Mucosa of rectum (tissue), 2 donors: ENCODE data around the gene HPSE2.
"Not testable (repeated sequence)": the region's sequence is repeated elsewhere in the genome, so short reads cannot be mapped to it uniquely, and the experiment has no call there.

Experiments used
- H3K27ac ChIP-seq, 2 donors: one replicate each; pipeline ENCODE4 v1.7.0; 2013; ENCODE audit warnings: inconsistent platforms in 2 of 2, low read depth in 2 of 2, low read length in 2 of 2
- H3K27me3 ChIP-seq, 2 donors: one replicate each; pipeline ENCODE4 v1.7.0; 2013; ENCODE audit warnings: low read length in 2 of 2; ENCODE audit not compliant: control insufficient read depth in 2 of 2, insufficient read depth in 2 of 2
- H3K36me3 ChIP-seq, 2 donors: one replicate each; pipeline ENCODE4 v1.7.0; 2013; ENCODE audit warnings: low read length in 2 of 2; ENCODE audit not compliant: control insufficient read depth in 2 of 2, insufficient read depth in 2 of 2
- H3K4me1 ChIP-seq, 2 donors: one replicate each; pipeline ENCODE4 v1.7.0; 2013; ENCODE audit warnings: low read length in 2 of 2, mild to moderate bottlenecking in 1 of 2; ENCODE audit not compliant: control insufficient read depth in 2 of 2, insufficient read depth in 2 of 2
- H3K4me3 ChIP-seq, 2 donors: one replicate each; pipeline ENCODE4 v1.7.0; 2013; ENCODE audit warnings: low read length in 2 of 2
- H3K9ac ChIP-seq, 2 donors: one replicate each; pipeline ENCODE4 v1.7.0; 2013; ENCODE audit warnings: low read length in 2 of 2, low read depth in 1 of 2, mild to moderate bottlenecking in 1 of 2
- H3K9me3 ChIP-seq, 2 donors: one replicate each; pipeline ENCODE4 v1.7.0; 2013; ENCODE audit warnings: low read length in 2 of 2; ENCODE audit not compliant: control insufficient read depth in 2 of 2
- donor health status: healthy.
- donor health status: Normal muscosa, but diverticular disease.

HPSE2 gene

DNA sequence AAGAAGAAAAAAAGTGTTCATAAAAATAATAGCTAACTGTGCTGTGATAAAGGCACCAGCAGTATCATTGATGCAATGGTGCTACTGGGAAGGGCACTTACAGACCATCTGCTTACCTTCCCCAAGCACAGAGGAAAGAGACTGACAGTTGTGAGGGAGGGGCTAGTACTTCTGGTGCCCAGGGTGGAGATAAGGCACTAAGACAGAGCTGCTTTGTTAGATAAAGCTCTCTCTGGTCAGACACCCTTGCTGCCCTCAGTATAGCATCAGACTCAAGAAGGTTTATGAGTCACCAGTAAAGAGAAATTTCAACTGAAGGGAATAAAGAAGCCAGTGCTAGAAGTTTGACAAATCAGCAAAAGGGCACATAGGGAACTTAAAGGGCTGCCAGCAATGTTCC, 325.6 kb downstream of the HPSE2 start:
- Histone ChIP-seq H3K27me3 (no peaks in the 10 kb centered on the region), H3K4me1 (no peaks in the 10 kb centered on the region), H3K9me3 (no peaks in the 10 kb centered on the region), H3K9ac (no peak overlapping the region), H3K36me3 (no peaks in the 10 kb centered on the region), H3K4me3 (no peak overlapping the region), H3K27ac (no peak overlapping the region)

DNA sequence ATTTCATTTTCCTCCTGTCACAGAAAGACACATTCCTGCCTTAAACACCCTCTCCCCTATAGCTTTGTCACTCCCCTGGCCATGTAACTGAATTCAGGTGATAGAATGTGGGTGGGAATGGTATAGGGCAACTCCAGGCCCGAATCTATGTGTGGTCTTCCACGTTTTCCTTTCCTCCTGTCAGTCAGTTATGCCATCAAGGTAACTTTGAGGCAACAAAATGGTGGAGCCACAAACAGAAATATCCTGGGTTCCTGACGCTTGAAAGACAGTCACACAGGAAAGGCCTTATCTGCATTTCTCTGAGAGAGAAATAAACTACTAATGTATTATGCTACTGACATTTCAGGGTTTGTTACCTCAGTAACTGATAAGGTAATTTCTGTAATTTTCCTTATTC, 326.8 kb downstream of the HPSE2 start:
- H3K9me3 ChIP-seq, result no peaks in the 10 kb centered on the region
- H3K9ac ChIP-seq, result no peak overlapping the region
- no peak overlapping the region for H3K27ac ChIP-seq

DNA sequence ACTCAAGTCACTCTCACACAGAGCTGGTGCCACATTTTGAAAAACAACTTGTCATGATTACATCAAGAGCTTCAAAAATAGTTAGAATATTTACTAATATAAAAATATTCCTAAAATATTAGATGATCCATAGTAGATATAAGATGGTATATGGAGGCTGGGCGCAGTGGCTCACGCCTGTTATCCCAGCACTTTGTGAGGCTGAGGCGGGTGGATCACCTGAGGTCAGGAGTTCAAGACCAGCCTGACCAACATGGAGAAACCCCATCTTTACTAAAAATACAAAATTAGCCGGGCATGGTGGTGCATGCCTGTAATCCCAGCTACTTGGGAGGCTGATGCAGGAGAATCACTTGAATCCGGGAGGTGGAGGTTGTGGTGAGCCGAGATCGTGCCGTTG, 327.4 kb downstream of the HPSE2 start:
- not testable (repeated sequence) for H3K4me1 ChIP-seq, H3K9ac ChIP-seq, H3K27ac ChIP-seq, H3K36me3 ChIP-seq, H3K4me3 ChIP-seq, H3K9me3 ChIP-seq, H3K27me3 ChIP-seq

More for the DNA sequence above, 326.8 kb downstream of the HPSE2 start:
- Histone ChIP-seq H3K4me1 (no peaks in the 10 kb centered on the region), H3K36me3 (no peaks in the 10 kb centered on the region), H3K4me3 (no peak overlapping the region), H3K27me3 (no peaks in the 10 kb centered on the region)

DNA sequence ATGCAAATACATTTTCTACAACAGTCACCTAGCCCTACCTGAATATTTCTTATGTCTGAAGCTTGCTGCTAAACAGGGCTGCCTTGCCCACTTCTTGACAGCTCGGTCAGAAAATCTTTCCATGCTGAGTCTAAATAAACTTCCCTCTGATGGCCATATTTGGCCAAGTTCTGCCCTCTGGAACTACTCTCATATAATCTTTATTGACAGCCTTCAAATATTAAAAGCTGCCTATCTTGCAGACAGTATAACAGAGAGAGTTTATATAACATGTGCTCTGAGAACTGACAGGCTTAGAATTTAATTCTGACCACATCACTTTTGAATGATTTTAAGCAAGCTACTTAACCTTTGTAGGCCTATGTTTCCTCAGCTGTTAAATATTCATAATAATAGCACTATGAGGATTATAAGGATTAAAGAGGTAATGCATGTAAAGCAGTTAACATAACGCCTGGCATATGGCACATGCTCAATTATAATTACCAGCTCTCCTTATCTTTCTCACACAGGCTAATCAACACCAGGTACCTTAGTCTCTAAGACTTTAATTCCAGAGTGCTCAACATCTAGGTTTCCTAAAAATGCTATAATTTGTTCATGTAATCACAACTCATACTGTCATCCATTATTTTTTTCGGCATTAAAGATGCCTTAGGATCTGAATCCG, 334.1 kb downstream of the HPSE2 start:
- H3K27ac ChIP-seq, result no peak overlapping the region
- H3K4me1 ChIP-seq, result no peaks in the 10 kb centered on the region
- no peaks in the 10 kb centered on the region for H3K9me3 ChIP-seq
- H3K27me3 ChIP-seq, result no peaks in the 10 kb centered on the region
- H3K4me3 ChIP-seq, result no peak overlapping the region
- no peaks in the 10 kb centered on the region for H3K36me3 ChIP-seq
- H3K9ac ChIP-seq, result no peak overlapping the region

DNA sequence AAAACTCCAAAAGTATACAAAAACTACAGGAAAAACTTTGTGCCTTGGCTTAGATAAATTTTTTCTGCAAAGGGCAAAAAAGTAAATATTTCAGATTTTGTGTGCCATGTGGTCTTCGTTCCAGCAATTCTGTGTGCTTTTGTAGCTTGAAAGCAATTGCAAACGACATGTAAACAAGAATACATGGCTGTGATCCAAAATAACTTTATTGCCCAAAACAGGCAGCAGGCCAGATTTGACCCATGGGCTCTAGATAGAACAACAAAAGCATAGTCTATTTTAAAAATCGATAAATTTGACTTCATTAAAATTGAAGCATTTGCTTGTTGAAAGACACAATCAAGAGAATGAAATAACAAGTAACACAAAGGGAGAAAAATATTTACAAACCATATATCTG, 336.6 kb downstream of the HPSE2 start:
- no peaks in the 10 kb centered on the region for H3K36me3 ChIP-seq
- no peak overlapping the region for H3K4me3 ChIP-seq
- H3K27me3 ChIP-seq, result no peaks in the 10 kb centered on the region
- H3K9me3 ChIP-seq, result no peaks in the 10 kb centered on the region
- H3K4me1 ChIP-seq, result no peaks in the 10 kb centered on the region
- H3K9ac ChIP-seq, result no peak overlapping the region
- no peak overlapping the region for H3K27ac ChIP-seq

DNA sequence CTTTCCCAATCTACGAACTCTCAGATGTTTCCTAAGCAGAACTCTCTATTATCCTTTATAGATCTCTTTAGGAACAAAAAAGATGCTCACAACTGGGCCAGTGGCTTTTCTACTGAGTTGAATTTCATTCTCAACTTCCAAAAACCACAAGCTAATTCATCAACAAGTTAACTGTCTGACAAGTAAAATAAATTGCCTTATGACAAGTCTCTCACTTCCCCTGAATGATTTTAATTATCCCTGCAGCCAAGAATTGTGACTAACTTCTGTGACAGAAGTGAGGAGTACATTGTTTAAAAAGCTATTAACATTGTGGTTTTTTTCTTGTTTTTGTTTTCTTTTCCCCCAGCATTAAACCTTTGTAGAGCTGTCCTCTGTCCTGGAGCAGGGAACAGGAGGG, 343.1 kb downstream of the HPSE2 start:
- Histone ChIP-seq H3K4me3 (no peak overlapping the region), H3K36me3 (no peaks in the 10 kb centered on the region), H3K9me3 (no peaks in the 10 kb centered on the region), H3K9ac (no peak overlapping the region), H3K4me1 (no peaks in the 10 kb centered on the region), H3K27me3 (no peaks in the 10 kb centered on the region), H3K27ac (no peak overlapping the region)

DNA sequence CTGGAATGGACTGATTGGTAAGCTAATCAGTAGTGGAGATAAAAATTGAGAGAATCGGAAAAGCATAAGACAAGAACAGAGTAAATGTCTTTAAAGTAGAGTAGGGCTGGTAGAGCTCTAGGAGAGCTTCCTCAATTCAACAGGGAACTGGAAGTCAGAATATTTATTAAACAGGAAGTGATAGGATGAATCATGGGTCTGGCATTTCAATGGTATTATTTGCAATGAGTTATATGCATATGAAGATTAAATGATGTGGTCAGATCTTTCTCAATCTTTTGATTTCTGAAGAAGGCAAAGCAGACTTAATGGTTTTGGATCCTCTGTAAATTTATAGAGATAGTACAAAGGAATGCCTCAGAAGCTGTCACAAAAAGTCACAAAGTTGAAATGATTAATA, 349.0 kb downstream of the HPSE2 start:
- Histone ChIP-seq H3K4me1 (no peaks in the 10 kb centered on the region), H3K27me3 (no peaks in the 10 kb centered on the region), H3K36me3 (no peaks in the 10 kb centered on the region), H3K4me3 (no peak overlapping the region), H3K9ac (no peak overlapping the region), H3K27ac (no peak overlapping the region), H3K9me3 (no peaks in the 10 kb centered on the region)

DNA sequence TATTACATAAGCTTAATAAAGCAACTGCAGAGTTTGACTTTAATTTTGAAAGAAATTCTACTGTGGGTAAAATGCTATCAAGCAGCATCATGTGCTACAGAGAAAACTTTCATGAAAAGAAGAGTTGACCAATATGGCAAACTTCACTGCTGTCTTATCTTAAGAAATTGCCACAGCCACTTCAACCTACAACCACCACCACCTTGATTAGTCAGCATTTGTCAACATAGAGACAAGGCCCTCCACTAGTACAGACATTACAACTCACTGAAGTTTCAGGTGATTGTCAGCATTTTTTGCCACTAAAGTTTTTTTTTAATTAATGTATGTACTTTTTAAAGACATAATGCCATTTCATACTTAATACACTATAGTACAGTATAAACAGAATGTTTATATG, 350.3 kb downstream of the HPSE2 start:
- Histone ChIP-seq H3K4me3 (no peak overlapping the region), H3K4me1 (no peaks in the 10 kb centered on the region), H3K9ac (no peak overlapping the region), H3K27me3 (no peaks in the 10 kb centered on the region), H3K9me3 (no peaks in the 10 kb centered on the region), H3K36me3 (no peaks in the 10 kb centered on the region), H3K27ac (no peak overlapping the region)

DNA sequence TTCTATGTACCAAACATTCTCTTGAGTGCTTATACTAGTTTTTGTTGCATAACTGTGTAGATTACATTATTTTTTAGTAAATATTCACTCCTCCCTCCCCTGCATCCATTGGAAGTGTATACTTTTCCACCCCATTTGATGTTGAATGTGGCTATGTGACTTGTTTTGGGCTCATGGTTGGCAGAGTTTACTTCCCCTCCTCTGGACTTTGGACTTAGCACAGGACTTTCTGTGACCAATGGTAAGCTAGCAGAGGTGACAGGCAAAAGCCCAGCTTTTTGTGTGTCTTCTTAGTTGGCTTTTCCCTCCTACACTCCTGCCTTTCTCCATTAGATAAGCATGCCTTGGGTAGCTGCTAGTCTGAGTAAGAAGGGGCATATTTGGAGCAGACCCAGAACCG, 353.9 kb downstream of the HPSE2 start:
- H3K4me1 ChIP-seq, result no peaks in the 10 kb centered on the region
- no peak overlapping the region for H3K27ac ChIP-seq
- no peaks in the 10 kb centered on the region for H3K36me3 ChIP-seq
- no peak overlapping the region for H3K4me3 ChIP-seq
- H3K9ac ChIP-seq, result no peak overlapping the region
- H3K9me3 ChIP-seq, result no peaks in the 10 kb centered on the region
- H3K27me3 ChIP-seq, result no peaks in the 10 kb centered on the region

DNA sequence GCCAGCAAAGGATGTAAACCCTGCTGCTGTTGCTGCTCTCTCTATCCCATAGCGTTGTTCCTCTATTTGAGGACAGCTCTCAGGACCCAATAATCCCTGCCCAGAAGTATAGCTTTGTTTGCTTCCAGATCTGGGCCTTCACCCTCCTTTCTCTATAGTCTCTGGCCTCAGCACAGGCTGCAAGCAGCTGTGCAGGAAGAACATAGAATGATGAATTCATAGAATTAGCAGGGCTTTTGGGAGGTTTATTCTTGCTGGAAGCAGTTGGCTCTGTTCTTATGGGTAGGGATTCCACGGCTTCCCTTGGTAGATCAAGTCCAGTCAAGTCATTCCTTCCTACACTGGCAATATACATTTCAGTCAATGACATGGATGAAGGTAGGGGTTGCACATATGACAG, 354.7 kb downstream of the HPSE2 start:
- H3K4me1 ChIP-seq, result no peaks in the 10 kb centered on the region
- no peaks in the 10 kb centered on the region for H3K9me3 ChIP-seq
- H3K9ac ChIP-seq, result no peak overlapping the region
- no peak overlapping the region for H3K27ac ChIP-seq
- no peak overlapping the region for H3K4me3 ChIP-seq
- H3K36me3 ChIP-seq, result no peaks in the 10 kb centered on the region
- H3K27me3 ChIP-seq, result no peaks in the 10 kb centered on the region

DNA sequence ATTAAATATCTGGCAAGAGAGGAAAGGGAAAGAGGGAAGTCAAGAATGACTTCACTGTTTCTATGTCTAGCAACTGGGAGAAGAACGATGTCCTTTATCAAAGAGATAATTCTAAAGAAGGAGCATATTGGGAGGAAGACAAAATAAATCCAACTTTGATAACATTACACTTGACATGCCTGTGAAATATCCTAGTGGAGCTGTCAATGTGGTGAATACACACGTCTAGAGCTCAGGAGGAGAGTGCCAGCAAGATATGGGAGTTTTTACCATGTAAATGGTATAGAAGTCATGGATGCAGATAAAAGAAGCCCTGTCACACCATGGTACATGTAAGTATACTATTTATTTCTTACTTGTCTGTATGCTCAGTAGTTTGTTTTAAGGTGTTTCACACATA, 356.7 kb downstream of the HPSE2 start:
- Histone ChIP-seq H3K27ac (no peak overlapping the region), H3K36me3 (no peaks in the 10 kb centered on the region), H3K4me1 (no peaks in the 10 kb centered on the region), H3K9me3 (no peaks in the 10 kb centered on the region), H3K9ac (no peak overlapping the region), H3K4me3 (no peak overlapping the region), H3K27me3 (no peaks in the 10 kb centered on the region)
